Panc1 (cell line): ENCODE results near the gene PNP. TPM values are rescaled to one million over a fixed set of nuclear protein-coding genes. Genes with fewer than 3 reads are reported as not detected.

Experiments
- ATAC-seq: fragments of 200-7000 bp; cut with Tn5 transposase; 2 replicates; pipeline ENCODE4 v1.9.1; 2020; ENCODE audit warnings: mild to moderate bottlenecking, moderate library complexity
- BruUV-seq: library from RNA; stranded (reverse); fragments of 400-500 nt; replicated peaks from 2 replicates; lab custom pipeline; 2021; lab: Mats Ljungman, UMichigan
- CTCF ChIA-PET: fragments of 300-600 bp; sonication (Branson Sonifier 250); formaldehyde crosslinking; loops from one replicate; lab custom pipeline; 2022; ENCODE audit warnings: antibody characterized with exemption; lab: Charles Lee
- POLR2A ChIA-PET: fragments of 300-600 bp; sonication (Branson Sonifier 250); formaldehyde crosslinking; loops from one replicate; lab custom pipeline; 2022; ENCODE audit warnings: antibody characterized with exemption; lab: Charles Lee
- DNase-seq: peaks from one replicate; pipeline ENCODE4 v3.0.0-alpha.2; 2010; ENCODE audit warnings: low read depth, low spot score
- H3K27ac ChIP-seq: 2 replicates; pipeline ENCODE4 v1.5.1; 2011; ENCODE audit warnings: mild to moderate bottlenecking, low read length, inconsistent platforms
- H3K27me3 ChIP-seq: fragments of 200-500 bp; sonication (Bioruptor generic); 2 replicates; pipeline ENCODE4 v1.6.0; 2014; ENCODE audit warnings: low read length, inconsistent platforms; ENCODE audit not compliant: control insufficient read depth, insufficient read depth
- H3K36me3 ChIP-seq: fragments of 200-500 bp; sonication (Bioruptor generic); 2 replicates; pipeline ENCODE4 v1.5.1; 2014; ENCODE audit warnings: inconsistent platforms, mild to moderate bottlenecking, low read length, moderate library complexity; ENCODE audit not compliant: control insufficient read depth, insufficient read depth
- H3K4me1 ChIP-seq: 2 replicates; pipeline ENCODE4 v1.5.1; 2011; ENCODE audit warnings: inconsistent platforms, mild to moderate bottlenecking, low read length, moderate library complexity; ENCODE audit not compliant: control insufficient read depth, insufficient read depth
- H3K4me3 ChIP-seq, 2 experiments: 2 replicates each; pipeline ENCODE4 v1.5.1; 2011 to 2012; ENCODE audit warnings: low read depth in 2 of 2, low read length in 2 of 2, mild to moderate bottlenecking in 2 of 2, inconsistent platforms in 1 of 2, moderate library complexity in 1 of 2
- H3K9me3 ChIP-seq: fragments of 200-500 bp; sonication (Bioruptor generic); 2 replicates; pipeline ENCODE4 v1.5.1; 2014; ENCODE audit warnings: low read depth, mild to moderate bottlenecking, inconsistent platforms, low read length, moderate library complexity; ENCODE audit not compliant: control insufficient read depth, insufficient read depth
- POLR2AphosphoS5 ChIP-seq: IDR thresholded peaks from 2 replicates; pipeline ENCODE4 v1.6.1; 2012; ENCODE audit warnings: mild to moderate bottlenecking, low read depth, low read length, moderate library complexity
- SIN3A ChIP-seq: IDR thresholded peaks from 2 replicates; pipeline ENCODE4 v1.6.1; 2012; ENCODE audit warnings: low read depth, mild to moderate bottlenecking, low read length, moderate library complexity, borderline replicate concordance; ENCODE audit not compliant: insufficient read depth
- TCF7L2 ChIP-seq: IDR thresholded peaks from 2 replicates; pipeline ENCODE4 v1.6.1; 2011; ENCODE audit warnings: mild to moderate bottlenecking, low read depth, low read length, inconsistent platforms
- in situ Hi-C: cut with HindIII; loops from 2 replicates; pipeline ENCODE4 v1.10.0; 2016; ENCODE audit warnings: low sequenced_read_pairs, low pct_unique_long_range_greater_than_20kb
- intact Hi-C: fragments of 100-400 bp; cut with micrococcal nuclease; formaldehyde crosslinking; loops from one replicate; pipeline ENCODE4 v1.10.0; 2022; ENCODE audit not compliant: unreplicated experiment
- total RNA-seq: library from RNA; stranded (reverse); gene quantifications from one replicate; pipeline ENCODE4 v1.2.1, GENCODE V29; 2021; ENCODE audit not compliant: unreplicated experiment
- TF ChIP-seq, protein P1 (sequence below): fragments of 450-650 bp; IDR thresholded peaks from 2 replicates; pipeline ENCODE4 v1.5.1; 2017; ENCODE audit warnings: mild to moderate bottlenecking
- TF ChIP-seq, protein P2 (sequence below), 2 experiments: IDR thresholded peaks; 2 replicates each; pipeline ENCODE4 v1.6.1; 2011 to 2012; ENCODE audit warnings: low read depth in 2 of 2, control low read depth in 1 of 2, low read length in 1 of 2, mild to moderate bottlenecking in 1 of 2, moderate library complexity in 1 of 2; ENCODE audit not compliant: insufficient read depth in 1 of 2

The PNP gene
- total RNA-seq, 1 experiment from 2014 or later: 35.1 TPM

GRCh38 chr14:20489093-20489994 lies 20.1 kb downstream of the PNP start:
- no peak for DNase-seq
- ChIA-PET CTCF (no interaction called here), POLR2A (interaction anchor here (0.6 kb wide), 1 partner anchor 60 kb away, joined by 4 read pairs; no protein-coding TSS in a partner anchor)
- Histone ChIP-seq H3K27me3 (no peaks in the 10 kb centered on the region), H3K9me3 (no peaks in the 10 kb centered on the region), H3K4me1 (no peaks in the 10 kb centered on the region), H3K27ac (no peak overlapping the region), H3K4me3 (no peak overlapping the region), H3K36me3 (no peaks in the 10 kb centered on the region)
- in situ Hi-C loops (no loop called here), intact Hi-C loops (no loop called here)
- BruUV-seq: no TSS peak
- TF ChIP-seq SIN3A: no peak
- TF ChIP-seq, protein P1, sequence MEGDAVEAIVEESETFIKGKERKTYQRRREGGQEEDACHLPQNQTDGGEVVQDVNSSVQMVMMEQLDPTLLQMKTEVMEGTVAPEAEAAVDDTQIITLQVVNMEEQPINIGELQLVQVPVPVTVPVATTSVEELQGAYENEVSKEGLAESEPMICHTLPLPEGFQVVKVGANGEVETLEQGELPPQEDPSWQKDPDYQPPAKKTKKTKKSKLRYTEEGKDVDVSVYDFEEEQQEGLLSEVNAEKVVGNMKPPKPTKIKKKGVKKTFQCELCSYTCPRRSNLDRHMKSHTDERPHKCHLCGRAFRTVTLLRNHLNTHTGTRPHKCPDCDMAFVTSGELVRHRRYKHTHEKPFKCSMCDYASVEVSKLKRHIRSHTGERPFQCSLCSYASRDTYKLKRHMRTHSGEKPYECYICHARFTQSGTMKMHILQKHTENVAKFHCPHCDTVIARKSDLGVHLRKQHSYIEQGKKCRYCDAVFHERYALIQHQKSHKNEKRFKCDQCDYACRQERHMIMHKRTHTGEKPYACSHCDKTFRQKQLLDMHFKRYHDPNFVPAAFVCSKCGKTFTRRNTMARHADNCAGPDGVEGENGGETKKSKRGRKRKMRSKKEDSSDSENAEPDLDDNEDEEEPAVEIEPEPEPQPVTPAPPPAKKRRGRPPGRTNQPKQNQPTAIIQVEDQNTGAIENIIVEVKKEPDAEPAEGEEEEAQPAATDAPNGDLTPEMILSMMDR: no peak
- TF ChIP-seq, protein P2, sequence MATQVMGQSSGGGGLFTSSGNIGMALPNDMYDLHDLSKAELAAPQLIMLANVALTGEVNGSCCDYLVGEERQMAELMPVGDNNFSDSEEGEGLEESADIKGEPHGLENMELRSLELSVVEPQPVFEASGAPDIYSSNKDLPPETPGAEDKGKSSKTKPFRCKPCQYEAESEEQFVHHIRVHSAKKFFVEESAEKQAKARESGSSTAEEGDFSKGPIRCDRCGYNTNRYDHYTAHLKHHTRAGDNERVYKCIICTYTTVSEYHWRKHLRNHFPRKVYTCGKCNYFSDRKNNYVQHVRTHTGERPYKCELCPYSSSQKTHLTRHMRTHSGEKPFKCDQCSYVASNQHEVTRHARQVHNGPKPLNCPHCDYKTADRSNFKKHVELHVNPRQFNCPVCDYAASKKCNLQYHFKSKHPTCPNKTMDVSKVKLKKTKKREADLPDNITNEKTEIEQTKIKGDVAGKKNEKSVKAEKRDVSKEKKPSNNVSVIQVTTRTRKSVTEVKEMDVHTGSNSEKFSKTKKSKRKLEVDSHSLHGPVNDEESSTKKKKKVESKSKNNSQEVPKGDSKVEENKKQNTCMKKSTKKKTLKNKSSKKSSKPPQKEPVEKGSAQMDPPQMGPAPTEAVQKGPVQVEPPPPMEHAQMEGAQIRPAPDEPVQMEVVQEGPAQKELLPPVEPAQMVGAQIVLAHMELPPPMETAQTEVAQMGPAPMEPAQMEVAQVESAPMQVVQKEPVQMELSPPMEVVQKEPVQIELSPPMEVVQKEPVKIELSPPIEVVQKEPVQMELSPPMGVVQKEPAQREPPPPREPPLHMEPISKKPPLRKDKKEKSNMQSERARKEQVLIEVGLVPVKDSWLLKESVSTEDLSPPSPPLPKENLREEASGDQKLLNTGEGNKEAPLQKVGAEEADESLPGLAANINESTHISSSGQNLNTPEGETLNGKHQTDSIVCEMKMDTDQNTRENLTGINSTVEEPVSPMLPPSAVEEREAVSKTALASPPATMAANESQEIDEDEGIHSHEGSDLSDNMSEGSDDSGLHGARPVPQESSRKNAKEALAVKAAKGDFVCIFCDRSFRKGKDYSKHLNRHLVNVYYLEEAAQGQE (IDR thresholded peaks at IDR 0.05; ENCODE audit: insufficient read depth in 1 of 2, low read depth in 2 of 2, low read length in 1 of 2): no peak
- no peak for TF ChIP-seq POLR2AphosphoS5
- TF ChIP-seq TCF7L2: no peak
- no peak for ATAC-seq

GRCh38 chr14:20490563-20490962 lies 21.4 kb downstream of the PNP start:
- H3K9me3 ChIP-seq: no peaks in the 10 kb centered on the region
- TF ChIP-seq, protein P2 (IDR thresholded peaks at IDR 0.05; ENCODE audit: insufficient read depth in 1 of 2, low read depth in 2 of 2, low read length in 1 of 2): no peak
- no peak for TF ChIP-seq TCF7L2
- TF ChIP-seq SIN3A: no peak
- TF ChIP-seq, protein P1: no peak
- no peak for DNase-seq
- ChIA-PET CTCF (no interaction called here), POLR2A (no interaction called here)
- no peak for ATAC-seq
- no peak overlapping the region for H3K4me3 ChIP-seq
- no peaks in the 10 kb centered on the region for H3K4me1 ChIP-seq
- no peak overlapping the region for H3K27ac ChIP-seq
- BruUV-seq: no TSS peak
- H3K27me3 ChIP-seq: no peaks in the 10 kb centered on the region
- in situ Hi-C loops (no loop called here), intact Hi-C loops (no loop called here)
- H3K36me3 ChIP-seq: no peaks in the 10 kb centered on the region
